ENCODE measurements around the gene PKLR. TPM values are rescaled to one million over a fixed set of nuclear protein-coding genes. Genes with fewer than 3 reads are reported as not detected.

PKLR gene
- total and polyA plus RNA-seq, 2 of the 4 experiments (the other 2 are of a cell fraction) = 0.03 TPM; not detected in 1

GRCh38 chr1:155321639-155322503 is 20.6 kb upstream of the PKLR start:
- Histone ChIP-seq H3K4me3 (ENCODE audit: insufficient read depth, low read depth, low read length) (peak overlapping the region; percentile 90), H3K9me1 (ENCODE audit: insufficient read depth, low read length) (peaks cover 16% of the 10 kb centered on the region; the same call in 1 of the 2 replicates), H3K23ac (ENCODE audit: low read depth, low read length) (peak overlapping the region; percentile 89), H4K91ac (ENCODE audit: insufficient read depth, low read depth, low read length) (no peak overlapping the region; the same call in 1 of the 2 replicates), H2BK5ac (ENCODE audit: low read depth, low read length, poor library complexity, severe bottlenecking) (no peak overlapping the region), H3K79me1 (ENCODE audit: low read depth in 1 of 2, low read length in 2 of 2) (peaks cover 9 to 59% of the 10 kb centered on the region in 2 experiments), H3K9me3 (ENCODE audit: control insufficient read depth, insufficient read depth, low read length) (no peaks in the 10 kb centered on the region), H4K8ac (ENCODE audit: low read depth in 2 of 2, low read length in 2 of 2) (peak overlapping the region; percentile 29 to 54; a peak in 2 of 4 replicates), H3K4ac (ENCODE audit: low read depth, low read length) (peak overlapping the region; percentile 69), H3K4me2 (ENCODE audit: low read depth, low read length) (peak overlapping the region; percentile 91), H4K20me1 (ENCODE audit: insufficient read depth, low read length) (peaks cover 20% of the 10 kb centered on the region), H2BK15ac (ENCODE audit: low read depth, low read length) (no peak overlapping the region), H3K36me3 (ENCODE audit: control insufficient read depth, insufficient read depth, low read length) (peaks cover 18% of the 10 kb centered on the region), H3K27ac (ENCODE audit: insufficient read depth, low read length) (0 out of 2 replicates have a peak overlapping the region, but pooled peaks have one; percentile 11), H2BK120ac (ENCODE audit: low read depth, low read length) (no peak overlapping the region), H2AK5ac (ENCODE audit: low read depth, low read length) (peak overlapping the region; percentile 71; the same call in 1 of the 2 replicates), H2AFZ (replicated peaks; ENCODE audit: low read length, poor library complexity) (peak overlapping the region; percentile 64), H3K9ac (ENCODE audit: low read depth, low read length) (peak overlapping the region; percentile 73), H3K56ac (ENCODE audit: extremely low read depth, insufficient read depth, low read length) (no peak overlapping the region), H3K18ac (ENCODE audit: low read depth, low read length) (no peak overlapping the region), H2BK20ac (ENCODE audit: low read depth, low read length) (no peak overlapping the region), H3K27me3 (ENCODE audit: control insufficient read depth, insufficient read depth, low read length) (no peaks in the 10 kb centered on the region), H3K14ac (replicated peaks; ENCODE audit: low read depth, low read length) (peak overlapping the region; percentile 3; the same call in 1 of the 2 replicates), H2AK9ac (replicated peaks; ENCODE audit: low read depth, low read length, poor library complexity) (peak overlapping the region; percentile 96), H4K5ac (ENCODE audit: low read depth, low read length) (no peak overlapping the region), H3K4me1 (ENCODE audit: control insufficient read depth, insufficient read depth, low read length) (peaks cover 18% of the 10 kb centered on the region; the same call in 1 of the 2 replicates)
- ATAC-seq (ENCODE audit: low read depth) (no peak), DNase-seq (no peak)
- CTCF ChIA-PET = interaction anchor here (1.2 kb wide), 1 partner anchor 71 kb away, joined by 6 read pairs; no protein-coding TSS in a partner anchor
- no TSS peak for BruUV-seq (replicated peaks)
- POLR2A ChIA-PET (ENCODE audit: unreplicated experiment) = no interaction called here
- in situ Hi-C loops (cut with MboI; ENCODE audit: low sequenced_read_pairs) (no loop called here), dilution Hi-C loops (cut with HindIII; ENCODE audit: low sequenced_read_pairs, unreplicated experiment) (no loop called here), intact Hi-C loops (cut with micrococcal nuclease) (loop anchor here (2.0 to 10.0 kb wide), 4 partner anchors 49 to 325 kb away; partner anchors contain the start of genes CLK2, MTX1 and THBS3)
- WGBS, 2 experiments (ENCODE audit: extremely low coverage in 2 of 2, insufficient read length in 1 of 2) = 35% methylated on average over 6 of the region's 27 CpGs; no CpG with 5 or more reads in 1 of the 2 experiments
- no peak for TF ChIP-seq ELK1 (IDR thresholded peaks at IDR 0.05; ENCODE audit: borderline replicate concordance, low read depth, low read length)
- no peak for TF ChIP-seq MAFK (IDR thresholded peaks at IDR 0.05; ENCODE audit: low read depth, low read length)
- TF ChIP-seq NFE2L2 (IDR thresholded peaks at IDR 0.05; ENCODE audit: low read depth, low read length) = no peak
- TF ChIP-seq MAZ (IDR thresholded peaks at IDR 0.05; ENCODE audit: borderline replicate concordance, low read depth, low read length) = no peak
- TF ChIP-seq POLR2A (IDR thresholded peaks at IDR 0.05; ENCODE audit: low read depth, low read length) = no peak
- TF ChIP-seq FOS (IDR thresholded peaks at IDR 0.05; ENCODE audit: low read depth, low read length) = no peak
- TF ChIP-seq SMC3 (IDR thresholded peaks at IDR 0.05; ENCODE audit: low read depth, low read length) = no peak
- TF ChIP-seq CEBPB (IDR thresholded peaks at IDR 0.05; ENCODE audit: low read depth, low read length) = no peak
- no peak for TF ChIP-seq MXI1 (IDR thresholded peaks at IDR 0.05; ENCODE audit: borderline replicate concordance, low read depth, low read length)
- TF ChIP-seq RAD21 (IDR thresholded peaks at IDR 0.05; ENCODE audit: low read length) = no peak
- TF ChIP-seq BHLHE40 (IDR thresholded peaks at IDR 0.05; ENCODE audit: low read depth, low read length) = no peak
- TF ChIP-seq USF2 (IDR thresholded peaks at IDR 0.05; ENCODE audit: low read depth, low read length) = no peak
- TF ChIP-seq CHD1 (IDR thresholded peaks at IDR 0.05; ENCODE audit: low read depth, low read length) = no peak
- no peak for TF ChIP-seq CTCF (conservative IDR thresholded peaks at IDR 0.05; ENCODE audit: low read depth, low read length)
